ENCODE measurements around the gene ESPL1. TPM values are rescaled to one million over a fixed set of nuclear protein-coding genes. Genes with fewer than 3 reads are reported as not detected.
A peak's percentile ranks its signal among the peaks of the same experiment; 100 is the strongest.

The ESPL1 gene
- total and polyA plus RNA-seq, 2 of the 13 experiments (the other 11 are each of a cell fraction or from before 2014, with no cell fraction given), result 5.8 to 11.5 TPM

DNA sequence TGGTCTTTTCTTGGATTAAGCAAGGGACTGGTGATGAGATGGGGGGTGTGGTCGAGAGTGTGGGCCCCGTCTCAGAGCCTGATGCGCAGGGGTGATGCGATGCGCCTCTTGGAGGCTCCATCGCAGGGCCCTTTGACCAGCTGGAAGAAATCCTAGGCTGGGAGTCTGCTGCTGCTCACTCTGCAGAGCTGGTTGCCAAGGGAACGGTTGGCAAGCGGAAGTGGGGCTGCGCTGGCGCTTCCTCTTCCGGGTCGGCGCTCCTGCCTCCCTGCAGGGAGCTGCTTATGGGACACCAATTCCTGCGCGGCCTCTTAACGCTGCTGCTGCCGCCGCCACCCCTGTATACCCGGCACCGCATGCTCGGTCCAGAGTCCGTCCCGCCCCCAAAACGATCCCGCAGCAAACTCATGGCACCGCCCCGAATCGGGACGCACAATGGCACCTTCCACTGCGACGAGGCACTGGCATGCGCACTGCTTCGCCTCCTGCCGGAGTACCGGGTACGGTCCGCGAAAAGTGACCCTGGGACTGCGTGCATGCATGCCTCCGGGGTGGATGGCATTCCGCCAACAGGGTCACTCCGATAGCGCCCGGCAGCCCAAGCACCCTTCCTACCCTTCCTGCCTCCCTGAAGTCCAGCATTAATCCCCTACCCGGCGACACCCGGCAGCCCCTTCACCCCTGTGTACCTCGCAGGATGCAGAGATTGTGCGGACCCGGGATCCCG, 31.5 kb downstream of the ESPL1 start, which contains the start of gene MYG1 (continued):
- TF ChIP-seq ARID3A (IDR thresholded peaks at IDR 0.05; ENCODE audit: low read depth, low read length) (no peak), KLF9 (CRISPR knock-in tag; IDR thresholded peaks at IDR 0.05; ENCODE audit: low read depth) (0 out of 2 replicates have a peak, but pooled peaks have one; percentile 13), ZBED4 (CRISPR knock-in tag; IDR thresholded peaks at IDR 0.05; ENCODE audit: borderline replicate concordance) (no peak), SNAPC2 (CRISPR knock-in tag; IDR thresholded peaks at IDR 0.05) (0 out of 2 replicates have a peak, but pooled peaks have one; percentile 77), RNF219 (CRISPR knock-in tag; IDR thresholded peaks at IDR 0.05) (no peak), RFX1 (IDR thresholded peaks at IDR 0.05) (peak; percentile 94), ZNF260 (CRISPR knock-in tag; IDR thresholded peaks at IDR 0.05; ENCODE audit: borderline replicate concordance, low read depth) (no peak), ZNF446 (CRISPR knock-in tag; IDR thresholded peaks at IDR 0.05) (0 out of 2 replicates have a peak, but pooled peaks have one; percentile 19), TBX2 (CRISPR knock-in tag; IDR thresholded peaks at IDR 0.05; ENCODE audit: borderline replicate concordance) (peak; percentile 82), HMGA1 (CRISPR knock-in tag; conservative IDR thresholded peaks at IDR 0.05) (no peak), MTA3 (CRISPR knock-in tag; IDR thresholded peaks at IDR 0.05) (no peak), ZNF451 (CRISPR knock-in tag; IDR thresholded peaks at IDR 0.05) (peak; percentile 97)
- TF ChIP-seq, protein P1, sequence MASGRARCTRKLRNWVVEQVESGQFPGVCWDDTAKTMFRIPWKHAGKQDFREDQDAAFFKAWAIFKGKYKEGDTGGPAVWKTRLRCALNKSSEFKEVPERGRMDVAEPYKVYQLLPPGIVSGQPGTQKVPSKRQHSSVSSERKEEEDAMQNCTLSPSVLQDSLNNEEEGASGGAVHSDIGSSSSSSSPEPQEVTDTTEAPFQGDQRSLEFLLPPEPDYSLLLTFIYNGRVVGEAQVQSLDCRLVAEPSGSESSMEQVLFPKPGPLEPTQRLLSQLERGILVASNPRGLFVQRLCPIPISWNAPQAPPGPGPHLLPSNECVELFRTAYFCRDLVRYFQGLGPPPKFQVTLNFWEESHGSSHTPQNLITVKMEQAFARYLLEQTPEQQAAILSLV (CRISPR knock-in tag; IDR thresholded peaks at IDR 0.05; ENCODE audit: borderline replicate concordance), result peak; percentile 82; the same call in 1 of the 2 replicates

All from HepG2 (cell line).